HG02973 (cell line): ENCODE data around the gene THAP7.
"Not testable (repeated sequence)": the region's sequence is repeated elsewhere in the genome, so short reads cannot be mapped to it uniquely, and the experiment has no call there.

Source experiments
- ATAC-seq: cut with Tn5 transposase; IDR thresholded peaks from one replicate; pipeline ENCODE4 v1.9.1; 2021; ENCODE audit warnings: moderate library complexity; ENCODE audit not compliant: unreplicated experiment

Gene THAP7

GRCh38 chr22:20979940-20980453, 21.9 kb downstream of the THAP7 start:
- no peak for ATAC-seq

DNA sequence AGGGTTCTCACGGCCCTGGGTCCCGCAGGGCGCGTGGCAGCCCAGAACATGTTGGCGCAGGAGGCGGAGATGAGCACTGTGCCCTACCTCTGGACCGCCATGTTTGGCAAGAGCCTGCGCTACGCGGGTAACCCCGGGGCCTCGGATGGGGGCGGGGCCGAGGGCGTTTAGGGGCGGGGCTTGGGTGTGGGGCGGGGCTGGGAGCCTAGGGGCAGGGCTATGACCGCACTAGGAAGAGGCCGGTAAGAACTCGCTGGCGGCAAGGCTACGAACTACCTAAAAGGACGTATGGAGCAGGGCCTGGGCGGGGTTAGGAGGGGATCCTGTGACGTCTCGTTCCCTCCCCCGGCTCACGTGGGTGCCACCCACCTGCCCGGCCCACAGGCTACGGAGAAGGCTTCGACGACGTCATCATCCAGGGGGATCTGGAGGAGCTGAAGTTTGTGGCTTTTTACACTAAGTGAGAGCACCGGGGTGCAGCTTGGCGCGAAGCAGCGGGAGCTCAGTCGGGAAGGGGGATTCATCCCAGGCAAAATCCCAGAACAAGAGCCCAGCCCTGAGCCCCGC, 22.6 kb downstream of the THAP7 start:
- no peak for ATAC-seq

GRCh38 chr22:20978419-20978818, 23.5 kb downstream of the THAP7 start:
- ATAC-seq, result no peak

GRCh38 chr22:20977516-20978170, 24.3 kb downstream of the THAP7 start:
- no peak for ATAC-seq

DNA sequence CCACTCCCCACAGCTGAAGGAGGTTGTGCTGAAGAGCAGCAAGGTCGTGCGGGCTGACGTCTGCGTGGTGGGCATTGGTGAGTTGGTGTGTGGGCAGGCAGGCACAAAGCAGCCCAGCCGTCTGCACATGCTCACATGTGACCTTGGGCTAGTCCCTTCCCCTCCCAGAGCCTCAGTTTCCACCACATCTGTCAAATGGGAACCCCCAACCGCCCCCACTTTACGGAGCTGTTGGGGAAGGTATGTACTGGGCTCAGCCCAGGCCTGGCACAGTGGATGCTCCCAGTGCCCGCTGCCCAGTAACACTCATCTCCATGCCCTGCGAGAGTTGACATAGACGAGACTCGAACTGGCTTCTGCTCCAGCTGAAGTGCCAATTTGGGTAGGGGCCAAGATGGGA, 24.9 kb downstream of the THAP7 start:
- no peak for ATAC-seq

DNA sequence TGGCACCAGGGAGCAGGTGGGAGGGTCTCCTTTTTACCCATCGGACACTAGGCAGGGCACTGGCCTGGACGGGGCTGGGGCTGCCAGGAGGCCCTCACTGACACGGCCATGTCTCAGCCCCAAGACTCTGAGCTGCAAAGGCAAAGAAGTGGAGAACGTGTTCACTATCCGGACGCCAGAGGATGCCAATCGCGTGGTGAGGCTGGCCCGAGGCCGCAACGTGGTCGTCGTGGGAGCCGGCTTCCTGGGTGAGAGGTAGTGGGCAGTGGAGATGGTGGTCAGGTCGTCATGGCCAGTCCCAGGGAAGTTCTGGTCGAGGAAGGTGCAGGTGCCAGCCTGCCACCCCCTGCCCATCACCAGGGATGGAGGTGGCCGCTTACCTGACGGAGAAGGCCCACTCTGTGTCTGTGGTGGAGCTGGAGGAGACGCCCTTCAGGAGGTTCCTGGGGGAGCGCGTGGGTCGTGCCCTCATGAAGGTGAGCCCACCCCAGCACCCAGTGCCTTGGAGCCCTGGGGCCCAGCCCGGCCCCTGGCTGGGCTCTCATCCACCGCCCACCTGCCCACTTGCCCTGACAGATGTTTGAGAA, 25.5 kb downstream of the THAP7 start:
- no peak for ATAC-seq

DNA sequence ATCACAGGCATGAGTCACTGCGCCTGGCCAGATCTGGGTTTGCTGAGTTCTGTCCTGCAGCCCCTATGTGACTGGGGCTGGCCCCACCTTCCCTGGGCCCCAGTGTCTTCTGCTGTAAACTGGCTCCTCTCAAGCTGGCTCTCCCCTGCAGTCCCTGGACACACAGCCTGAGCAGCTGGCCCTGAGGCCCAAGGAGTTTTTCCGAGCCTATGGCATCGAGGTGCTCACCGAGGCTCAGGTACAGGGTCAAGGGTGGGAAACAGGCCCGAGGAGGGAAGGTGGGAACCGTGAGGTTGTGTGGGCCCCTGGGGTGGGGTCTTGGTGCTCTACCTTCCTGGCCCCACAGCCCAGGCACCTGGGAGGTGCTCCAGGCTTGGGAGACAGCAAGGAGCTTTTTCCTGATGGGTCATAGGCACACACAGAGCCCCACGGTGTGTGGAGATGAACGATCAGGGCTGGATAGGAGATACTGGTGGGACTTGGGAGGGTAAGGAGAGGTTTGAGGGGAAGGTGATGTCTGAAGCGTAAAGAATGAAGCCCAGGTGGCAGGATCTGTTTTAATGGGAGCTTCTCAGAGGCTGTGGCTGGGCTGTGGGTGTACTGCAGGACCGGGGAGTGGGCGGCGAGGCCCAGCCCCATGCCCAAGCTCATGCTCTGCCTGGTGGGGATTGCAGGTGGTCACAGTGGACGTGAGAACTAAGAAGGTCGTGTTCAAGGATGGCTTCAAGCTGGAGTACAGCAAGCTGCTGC, 26.2 kb downstream of the THAP7 start:
- no peak for ATAC-seq

DNA sequence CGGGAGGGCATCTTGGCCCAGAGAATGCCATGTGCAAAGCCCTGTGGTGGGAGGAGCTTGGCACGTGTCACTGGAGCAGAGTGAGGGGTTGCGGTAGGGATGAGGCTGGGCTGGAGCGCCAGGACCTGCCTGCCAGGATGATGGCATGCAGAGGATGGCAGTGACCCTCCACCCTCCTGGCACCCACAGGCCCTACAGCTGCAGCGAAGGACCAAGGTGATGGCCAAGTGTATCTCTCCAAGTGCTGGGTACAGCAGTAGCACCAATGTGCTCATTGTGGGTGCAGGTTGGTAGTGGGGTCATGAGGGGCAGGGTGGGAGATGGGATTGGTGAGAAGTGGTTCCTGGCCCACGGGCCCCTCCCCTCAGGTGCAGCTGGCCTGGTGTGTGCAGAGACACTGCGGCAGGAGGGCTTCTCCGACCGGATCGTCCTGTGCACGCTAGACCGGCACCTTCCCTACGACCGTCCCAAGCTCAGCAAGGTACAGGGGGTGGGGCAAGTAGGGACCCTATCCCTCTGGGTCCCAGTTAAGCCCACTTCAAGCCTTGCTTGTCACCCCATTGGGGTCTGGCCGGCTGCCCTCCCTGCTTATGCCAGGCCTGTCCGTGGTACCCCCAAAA, 27.5 kb downstream of the THAP7 start:
- no peak for ATAC-seq

DNA sequence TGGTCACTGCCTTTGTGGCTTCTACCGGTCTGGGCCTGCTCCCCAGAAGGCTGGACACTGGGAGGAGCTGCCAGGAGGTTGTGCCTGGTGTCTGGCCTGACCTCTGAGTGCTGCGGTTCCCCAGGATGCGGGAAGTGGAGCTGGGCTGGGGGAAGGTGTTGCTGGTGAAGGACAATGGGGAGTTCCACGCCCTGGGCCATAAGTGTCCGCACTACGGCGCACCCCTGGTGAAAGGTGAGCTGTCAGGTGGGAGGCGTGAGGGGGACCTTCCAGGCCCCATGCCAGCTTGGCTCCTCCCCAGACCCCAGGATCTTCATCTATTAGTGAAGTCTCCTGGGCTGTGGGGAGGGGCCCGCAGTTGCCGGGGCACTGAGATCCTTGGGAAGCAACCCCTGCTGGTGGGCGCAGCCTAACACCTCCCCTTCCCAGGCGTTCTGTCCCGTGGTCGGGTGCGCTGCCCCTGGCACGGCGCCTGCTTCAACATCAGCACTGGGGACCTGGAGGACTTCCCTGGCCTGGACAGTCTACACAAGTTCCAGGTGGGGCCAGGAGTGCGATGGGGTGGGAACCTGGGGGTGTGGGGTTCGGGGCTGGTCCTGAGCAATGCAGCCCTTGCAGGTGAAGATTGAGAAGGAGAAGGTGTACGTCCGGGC, 28.2 kb downstream of the THAP7 start:
- no peak for ATAC-seq

- ATAC-seq, result no peak
These were observed 28.9 kb downstream of the THAP7 start for GRCh38 chr22:20972933-20973577.

- not testable (repeated sequence) for ATAC-seq
These were observed 29.8 kb downstream of the THAP7 start for GRCh38 chr22:20972014-20972694.

DNA sequence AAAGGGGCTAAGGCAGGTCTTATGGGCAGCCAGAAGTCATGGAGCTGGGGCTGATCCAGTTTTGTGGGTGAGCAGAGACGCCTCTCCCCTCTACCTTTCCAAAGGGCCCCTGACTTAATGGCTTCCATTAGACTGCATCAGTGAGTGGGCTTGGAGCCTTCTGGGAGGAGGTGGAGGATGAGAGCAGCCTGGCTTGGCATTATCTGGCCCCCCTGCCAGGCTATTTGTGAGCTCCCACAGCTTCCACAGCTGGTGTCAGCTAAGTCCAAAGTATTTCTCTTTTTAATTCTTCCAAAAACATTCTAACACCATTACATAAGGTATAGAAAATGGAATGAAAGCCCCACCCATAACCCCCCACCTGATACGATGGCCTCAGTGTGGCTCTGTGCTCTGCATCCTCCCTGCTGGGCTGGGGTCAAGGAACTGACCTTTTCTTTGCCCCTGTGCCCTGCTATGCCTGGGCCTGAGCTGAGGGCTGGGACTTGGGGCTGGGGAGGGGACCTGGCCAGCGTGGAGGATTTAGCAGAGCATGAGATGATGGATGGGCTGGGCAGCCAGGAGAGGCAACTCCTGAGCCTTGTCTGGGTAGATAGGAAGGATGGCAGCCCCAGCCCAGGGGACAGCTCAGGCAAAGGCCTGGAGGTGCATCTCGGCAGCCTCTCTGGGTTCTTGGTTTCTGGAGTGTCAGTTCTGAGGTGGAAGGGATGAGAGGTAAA, 30.8 kb downstream of the THAP7 start:
- no peak for ATAC-seq

DNA sequence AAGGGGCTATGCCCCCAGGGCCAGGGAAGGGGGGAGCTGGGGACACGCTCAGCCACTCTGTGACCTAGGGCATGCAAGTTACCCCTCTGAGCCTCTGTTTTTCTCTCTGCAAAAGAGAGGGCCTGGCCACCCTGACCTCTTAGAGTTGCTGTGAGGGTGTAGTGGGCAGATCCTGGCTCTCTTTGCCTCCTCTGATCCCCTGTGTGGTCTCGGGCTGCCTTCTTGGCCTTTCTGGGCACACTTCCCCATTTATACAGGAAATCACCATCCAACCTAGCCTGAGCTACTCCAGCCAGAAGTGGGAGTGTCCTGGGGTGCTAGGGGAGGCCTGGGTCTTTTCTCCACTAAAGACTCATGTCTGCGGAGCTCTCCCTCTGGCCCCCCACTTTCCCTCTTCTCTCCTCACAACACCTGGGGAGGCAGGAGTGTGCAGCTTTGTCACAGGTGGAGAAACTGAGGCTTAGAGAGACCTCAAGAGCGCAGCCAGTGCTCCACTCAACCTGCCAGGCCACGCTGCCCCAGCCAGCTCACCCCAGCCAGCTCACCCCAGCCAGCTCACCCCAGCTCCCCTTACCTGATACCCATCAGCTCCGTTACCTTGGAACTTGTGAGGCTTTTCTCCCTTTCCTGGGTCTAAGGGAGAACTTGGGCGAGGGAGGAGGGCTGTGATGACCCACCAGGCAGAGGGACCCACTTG, 33.5 kb downstream of the THAP7 start:
- no peak for ATAC-seq

DNA sequence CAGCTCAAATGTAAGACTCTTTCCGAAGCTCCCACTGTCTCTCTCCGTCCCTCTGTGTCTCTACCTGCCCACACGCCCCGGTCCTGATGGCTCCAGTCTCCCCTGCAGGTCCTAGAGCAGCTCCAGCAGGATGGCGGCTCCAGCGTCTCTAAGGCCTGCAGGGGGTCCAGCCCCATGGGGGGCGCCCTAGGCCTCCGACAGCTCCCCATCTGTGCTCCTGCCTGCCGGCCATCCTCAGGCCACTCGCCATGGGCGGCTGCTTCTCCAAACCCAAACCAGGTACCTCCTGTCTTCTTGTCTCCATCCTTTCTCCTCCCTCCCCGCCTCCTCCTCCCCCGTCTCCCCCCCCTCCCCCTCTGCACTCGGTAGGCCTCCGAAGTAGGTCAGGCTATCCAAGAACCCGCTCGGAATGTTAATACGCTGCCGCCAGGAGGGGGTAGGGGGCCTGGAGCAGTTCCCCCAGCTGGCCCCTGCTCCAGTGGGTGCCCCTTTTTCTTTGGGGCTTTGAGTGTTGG, 34.2 kb downstream of the THAP7 start:
- no peak for ATAC-seq

DNA sequence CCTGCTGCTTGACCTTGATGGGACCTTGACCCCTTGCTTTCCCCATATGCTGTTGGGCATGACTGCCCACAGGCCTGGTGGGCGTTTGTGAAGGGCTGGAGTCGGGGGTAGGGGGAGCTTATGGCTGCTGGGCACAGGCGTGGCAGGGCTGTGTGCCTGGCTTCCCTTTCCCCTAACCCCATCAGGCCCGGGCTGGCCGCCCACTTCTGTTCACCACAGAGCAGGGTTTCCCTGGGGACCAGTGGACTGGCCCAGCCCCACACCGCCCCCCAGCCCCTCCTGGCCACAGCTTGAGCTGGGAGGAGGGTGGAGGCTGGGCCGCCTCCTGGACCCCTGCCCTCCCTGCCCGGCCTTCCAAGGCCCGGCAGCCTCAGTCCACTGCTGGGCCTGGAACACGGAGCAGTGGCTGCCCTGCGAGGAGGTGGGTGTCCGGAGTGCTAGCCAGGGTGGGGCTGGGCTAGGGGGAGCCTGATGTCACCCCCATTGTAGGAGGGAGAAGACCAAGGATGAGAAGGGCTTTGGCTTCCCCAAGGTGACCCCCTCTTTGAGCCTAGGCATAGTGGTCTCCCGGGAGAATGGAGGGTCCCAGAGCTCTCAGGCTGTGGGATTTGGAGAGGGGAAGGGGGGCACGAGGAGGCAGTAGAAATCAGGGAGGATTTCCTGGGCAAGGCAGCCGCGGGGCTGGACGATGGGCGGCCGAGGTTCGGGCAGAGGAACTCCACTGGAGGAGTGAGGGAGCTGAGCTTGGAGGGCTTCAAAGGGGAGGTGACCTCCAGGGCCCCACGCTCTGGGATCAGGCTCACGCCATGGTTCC, 34.8 kb downstream of the THAP7 start, which contains the start of gene AIFM3:
TSS of gene AIFM3 (plus strand) at position 373 of the 814 bp plus-strand sequence. CDS start 690 bp downstream, outside the sequence.
- ATAC-seq, result no peak

DNA sequence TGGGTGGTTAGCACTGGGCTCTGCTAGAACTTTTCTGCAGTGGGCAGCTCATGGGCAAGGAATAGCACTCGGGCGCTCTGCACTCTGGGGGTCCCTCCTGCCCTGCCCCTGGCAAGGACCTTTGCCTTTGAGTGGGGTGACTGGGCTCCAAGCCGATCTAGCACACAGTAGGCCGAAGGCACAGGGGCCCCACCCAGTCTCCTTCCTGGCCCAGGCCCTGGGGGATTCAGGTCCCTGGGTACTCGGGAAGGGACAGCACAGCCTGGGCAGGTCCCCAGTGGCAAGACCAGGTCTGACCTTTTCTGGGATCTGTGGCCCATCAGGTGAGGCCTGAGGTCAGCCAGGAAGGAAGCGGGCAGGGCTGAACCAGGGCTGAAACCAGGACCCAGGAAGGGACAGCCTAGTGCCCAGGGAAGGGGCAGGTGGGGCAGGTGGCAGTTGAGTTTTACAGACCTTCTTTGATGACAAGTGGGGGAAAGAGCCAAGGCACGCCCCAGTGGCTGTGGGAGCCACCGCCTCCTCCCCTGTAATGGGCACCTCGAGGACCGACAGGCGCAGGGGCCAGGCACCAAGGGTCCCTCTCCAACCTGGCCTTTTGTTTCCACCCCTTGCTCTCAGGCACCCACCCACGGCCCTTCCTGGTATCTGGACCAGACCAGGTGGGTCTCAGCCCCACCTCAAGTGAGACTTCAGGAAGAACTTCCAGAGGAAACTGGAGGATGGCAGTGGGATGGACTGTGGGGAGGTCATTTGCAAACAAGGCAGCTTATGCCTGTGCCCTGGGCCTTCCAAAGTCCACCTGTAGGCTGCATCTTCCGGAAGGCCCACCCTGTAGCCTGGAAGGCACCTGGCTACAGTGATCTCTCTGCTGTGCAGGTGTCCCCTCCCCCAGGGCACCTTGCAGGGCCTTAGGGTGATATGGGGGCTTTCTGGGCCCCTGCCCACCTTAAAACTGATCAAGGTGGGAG, 35.7 kb downstream of the THAP7 start:
- no peak for ATAC-seq
